Fibroblast of skin of back (primary cell): ENCODE measurements around the gene CPSF7. TPM values are rescaled to one million over a fixed set of nuclear protein-coding genes. Genes with fewer than 3 reads are reported as not detected.
A peak's percentile ranks its signal among the peaks of the same experiment; 100 is the strongest.
"Not testable (repeated sequence)": the region's sequence is repeated elsewhere in the genome, so short reads cannot be mapped to it uniquely, and the experiment has no call there.

Experiments used
- DNase-seq: peaks from one replicate; pipeline ENCODE4 v3.0.0-alpha.2; 2013
- polyA plus RNA-seq, 2 experiments: library from polyadenylated mRNA; unstranded; fragments of 120-200 nt; gene quantifications; one replicate each; pipeline ENCODE4 v1.2.1, GENCODE V29; 2013; ENCODE audit not compliant: insufficient read length in 2 of 2

The CPSF7 gene, protein sequence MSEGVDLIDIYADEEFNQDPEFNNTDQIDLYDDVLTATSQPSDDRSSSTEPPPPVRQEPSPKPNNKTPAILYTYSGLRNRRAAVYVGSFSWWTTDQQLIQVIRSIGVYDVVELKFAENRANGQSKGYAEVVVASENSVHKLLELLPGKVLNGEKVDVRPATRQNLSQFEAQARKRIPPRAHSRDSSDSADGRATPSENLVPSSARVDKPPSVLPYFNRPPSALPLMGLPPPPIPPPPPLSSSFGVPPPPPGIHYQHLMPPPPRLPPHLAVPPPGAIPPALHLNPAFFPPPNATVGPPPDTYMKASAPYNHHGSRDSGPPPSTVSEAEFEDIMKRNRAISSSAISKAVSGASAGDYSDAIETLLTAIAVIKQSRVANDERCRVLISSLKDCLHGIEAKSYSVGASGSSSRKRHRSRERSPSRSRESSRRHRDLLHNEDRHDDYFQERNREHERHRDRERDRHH
- polyA plus RNA-seq (2013, experiment 1 of 2; ENCODE audit: insufficient read length): 55.2 TPM
- 38.2 TPM for polyA plus RNA-seq (2013, experiment 2 of 2; ENCODE audit: insufficient read length)

DNA sequence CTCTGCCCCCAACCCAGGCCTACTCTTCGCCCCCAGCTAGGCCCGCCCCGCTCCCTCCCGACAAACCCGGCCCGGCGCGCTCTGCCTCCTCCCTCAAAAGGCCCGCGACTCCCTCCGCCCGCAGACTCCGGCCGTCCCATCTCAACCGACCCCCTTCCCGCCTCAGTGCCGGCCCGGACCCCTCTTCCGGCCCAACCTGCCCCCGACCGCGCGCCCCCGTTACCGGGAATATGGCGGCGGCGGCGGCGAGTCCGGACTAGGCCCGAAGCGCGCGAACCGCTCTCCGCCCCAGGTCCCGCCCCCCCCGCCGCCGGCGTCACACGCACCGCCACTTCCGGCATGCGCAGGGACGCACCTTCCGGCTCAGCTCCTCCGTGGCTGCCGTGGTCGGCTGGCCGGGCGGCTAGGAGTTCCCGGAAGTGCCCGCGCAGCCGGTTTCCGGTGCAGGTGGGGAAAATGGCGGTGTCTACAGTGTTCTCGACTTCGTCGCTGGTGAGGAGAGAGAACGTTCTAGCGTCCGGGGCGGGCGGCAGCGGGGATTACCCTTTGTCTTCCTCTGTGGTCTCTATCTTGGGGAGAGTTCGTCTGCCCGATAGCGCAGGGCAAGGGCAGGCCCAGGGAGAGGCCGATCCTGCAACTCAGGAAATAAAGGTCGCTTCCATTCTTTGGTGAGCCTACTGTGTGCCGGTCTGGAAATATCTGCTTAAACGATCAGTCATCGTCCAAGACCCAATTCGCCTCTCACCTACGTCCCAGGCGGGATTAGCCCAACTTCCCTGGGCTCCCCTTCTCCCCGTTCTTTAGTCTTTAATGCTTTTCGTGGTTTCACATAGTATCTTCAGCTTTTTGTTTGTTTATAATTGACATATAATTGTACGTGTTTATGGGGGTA, at the start of gene CPSF7, which contains the start of gene SDHAF2:
TSS of gene CPSF7 (minus strand) at position 285 of the 892 bp plus-strand sequence. CDS start 740 bp downstream, outside the sequence.
TSS of gene SDHAF2 (plus strand) at position 434 of the 892 bp plus-strand sequence. CDS start at position 457, 23 bp downstream.
- peak; percentile 96 for DNase-seq

GRCh38 chr11:61477727-61478148, 48.0 kb upstream of the CPSF7 start:
- DNase-seq: no peak

DNA sequence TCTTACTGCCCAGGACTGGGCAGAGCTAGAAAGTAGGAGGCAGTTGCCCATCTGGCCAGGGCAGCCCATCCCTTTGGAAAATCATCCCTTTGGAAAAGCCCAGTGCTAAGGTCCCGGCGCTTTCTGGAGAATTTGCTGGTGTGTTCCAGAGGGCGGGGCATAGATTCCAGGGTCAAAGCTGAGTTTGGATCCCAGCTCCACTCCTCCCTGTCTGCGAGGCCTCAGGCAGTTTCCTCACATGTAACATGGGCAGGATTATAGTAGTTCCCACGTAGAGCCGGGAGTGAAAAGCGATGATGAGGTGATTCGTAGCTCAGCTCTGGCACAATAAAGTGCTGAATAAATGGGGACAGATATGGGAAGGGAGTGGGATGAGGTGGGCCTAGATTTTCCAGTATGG, 47.4 kb upstream of the CPSF7 start:
- no peak for DNase-seq

DNA sequence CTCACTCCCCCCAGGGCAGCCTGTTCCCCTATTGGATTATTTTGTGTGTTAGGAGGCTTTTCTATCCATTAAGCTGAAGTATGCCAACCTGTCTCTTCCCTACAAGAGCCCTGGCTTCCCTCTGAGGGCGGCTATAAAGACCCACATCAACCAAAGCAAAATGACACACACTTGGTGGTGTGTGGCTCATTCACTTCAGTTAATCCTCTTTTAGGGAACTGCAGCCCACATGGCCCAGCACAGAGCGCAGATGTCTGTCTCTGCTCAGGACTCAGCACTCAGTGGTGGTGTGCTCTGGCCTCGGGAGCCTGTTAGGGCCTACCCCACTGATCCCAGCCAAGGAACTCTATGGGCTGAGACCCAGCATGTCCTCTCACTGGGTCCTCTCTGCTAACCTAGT, 46.6 kb upstream of the CPSF7 start:
- DNase-seq: no peak

DNA sequence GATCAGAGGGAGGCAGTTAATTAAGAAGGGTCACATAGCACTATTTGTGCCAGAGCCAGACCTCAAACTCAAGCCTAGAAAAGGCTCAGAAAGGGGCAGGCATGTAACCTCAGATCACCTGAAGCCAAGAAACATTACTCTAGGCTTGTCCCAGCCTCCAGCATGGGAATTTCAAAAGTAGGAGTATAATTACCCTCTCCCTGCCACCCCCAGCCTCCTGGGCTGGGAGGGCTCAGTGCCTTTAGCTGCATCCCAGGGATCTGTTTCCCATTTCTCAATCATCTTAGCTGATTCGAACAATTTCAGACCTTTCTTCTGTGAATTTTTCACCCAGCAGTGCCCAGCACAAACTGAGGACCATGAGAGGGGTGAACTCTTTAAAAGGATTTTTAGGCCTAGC, 45.7 kb upstream of the CPSF7 start:
- no peak for DNase-seq

GRCh38 chr11:61474013-61474643, 44.4 kb upstream of the CPSF7 start:
- no peak for DNase-seq

GRCh38 chr11:61473370-61474012, 43.7 kb upstream of the CPSF7 start:
- DNase-seq: no peak

- DNase-seq: no peak
These were observed 43.1 kb upstream of the CPSF7 start for GRCh38 chr11:61472868-61473267.

GRCh38 chr11:61472282-61472681, 42.5 kb upstream of the CPSF7 start:
- peak; percentile 23 for DNase-seq

DNA sequence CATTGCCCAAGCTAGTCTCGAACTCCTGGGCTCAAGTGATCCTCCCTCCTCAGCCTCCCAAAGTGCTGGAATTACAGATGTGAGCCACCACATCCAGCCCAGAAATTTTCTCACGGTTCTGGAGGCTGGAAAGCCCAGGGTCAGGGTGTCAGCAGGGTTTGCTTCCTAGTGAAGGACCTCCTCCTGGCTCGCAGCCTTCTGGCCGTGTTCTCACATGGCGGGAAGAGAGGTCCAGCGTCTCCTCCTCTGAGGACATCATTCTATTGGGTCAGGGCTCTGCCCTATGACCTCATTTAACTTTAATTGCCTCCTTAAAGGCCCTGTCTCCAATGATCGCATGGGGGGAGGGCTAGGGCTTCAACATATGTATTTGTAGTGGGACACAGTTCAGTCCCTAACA, 38.2 kb upstream of the CPSF7 start:
- DNase-seq: no peak

DNA sequence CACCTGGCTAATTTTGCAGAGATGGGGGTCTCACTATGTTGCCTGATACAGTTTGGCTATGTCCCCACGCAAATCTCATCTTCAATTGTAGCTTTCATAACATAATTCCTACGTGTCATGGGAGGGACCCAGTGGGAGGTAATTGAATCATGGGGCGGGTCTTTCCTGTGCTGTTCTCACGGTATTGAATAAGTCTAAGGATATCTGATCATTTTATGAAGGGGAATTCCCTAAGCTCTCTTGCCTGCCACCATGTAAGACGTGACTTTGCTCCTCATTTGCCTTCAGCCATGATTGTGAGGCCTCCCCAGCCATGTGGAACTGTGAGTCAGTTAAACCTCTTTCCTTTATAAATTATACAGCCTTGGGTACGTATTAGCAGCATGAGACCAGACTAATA, 37.8 kb upstream of the CPSF7 start:
- DNase-seq: not testable (repeated sequence)

DNA sequence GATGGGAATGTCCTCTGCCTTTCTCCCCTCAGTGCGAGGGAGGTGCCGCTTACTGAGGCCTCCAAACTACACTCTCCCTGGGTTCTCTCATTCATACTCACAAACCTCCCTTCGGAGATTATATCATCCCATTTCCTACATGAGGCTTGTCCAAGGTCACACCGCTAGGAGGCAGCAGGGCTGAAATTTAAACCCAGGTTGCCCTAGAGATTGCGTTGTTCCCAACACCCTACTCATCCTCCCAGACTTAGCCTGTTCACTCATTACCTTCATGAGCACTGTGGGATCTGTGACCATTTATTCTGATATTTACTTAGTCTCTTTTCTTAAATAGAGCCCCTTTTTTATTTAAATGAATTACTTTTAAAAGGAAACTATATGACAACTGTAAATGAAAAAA, 31.2 kb upstream of the CPSF7 start:
- no peak for DNase-seq

GRCh38 chr11:61460474-61460881, 30.7 kb upstream of the CPSF7 start:
- DNase-seq: no peak

- DNase-seq: no peak
These were observed 24.7 kb upstream of the CPSF7 start for GRCh38 chr11:61454520-61454919.

GRCh38 chr11:61453695-61454094, 23.9 kb upstream of the CPSF7 start:
- DNase-seq: no peak

GRCh38 chr11:61452825-61453224, 23.1 kb upstream of the CPSF7 start:
- DNase-seq: no peak

DNA sequence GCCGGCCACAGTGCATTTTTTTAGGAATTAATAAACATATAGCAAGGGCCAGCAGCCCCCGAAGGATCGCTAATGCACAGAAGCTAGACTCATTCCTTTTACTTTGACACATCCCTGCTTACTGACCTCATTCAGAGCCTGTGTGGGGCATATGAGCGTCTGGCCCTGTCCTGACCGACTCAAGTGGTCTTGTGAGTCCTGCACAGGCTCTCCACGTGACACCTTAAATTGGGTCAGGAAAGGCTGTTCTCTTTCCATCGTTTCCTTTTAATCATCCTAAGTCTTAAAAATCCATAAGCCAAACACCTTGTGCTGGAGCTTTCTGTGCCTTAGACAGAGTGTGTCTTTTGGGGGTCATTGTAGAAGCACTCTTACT, 18.8 kb upstream of the CPSF7 start:
- no peak for DNase-seq

- no peak for DNase-seq
These were observed 18.1 kb upstream of the CPSF7 start for GRCh38 chr11:61447601-61448551.

- DNase-seq: peak; percentile 94
These were observed 16.5 kb upstream of the CPSF7 start for GRCh38 chr11:61446211-61446651.

- no peak for DNase-seq
These were observed 15.7 kb upstream of the CPSF7 start for GRCh38 chr11:61445516-61445915.

DNA sequence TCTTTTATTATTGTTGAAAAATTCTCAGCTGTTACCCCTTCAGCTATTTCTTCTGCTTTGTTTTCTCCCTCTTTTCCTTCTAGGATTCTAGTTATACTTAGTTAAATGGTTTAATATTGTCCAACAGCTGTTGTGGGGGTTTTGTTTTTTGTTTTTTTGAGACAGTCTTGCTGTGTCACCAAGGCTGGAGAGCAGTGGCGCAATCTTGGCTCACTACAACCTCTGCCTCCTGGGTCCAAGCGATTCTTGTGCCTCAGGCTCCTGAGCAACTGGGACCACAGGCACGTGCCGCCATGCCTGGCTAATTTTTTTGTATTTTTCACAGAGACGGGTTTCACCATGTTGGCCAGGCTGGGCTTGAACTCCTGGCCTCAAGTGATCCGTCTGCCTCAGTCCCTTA, 12.8 kb upstream of the CPSF7 start:
- DNase-seq: no peak
